ENCODE results near the gene RASA3.

Gene RASA3

GRCh38 chr13:113997845-113998751 is 134.3 kb downstream of the RASA3 start:
- DNase-seq (ENCODE audit: low read depth), result no peak
- H3K4me3 ChIP-seq (ENCODE audit: low read length), result no peak overlapping the region
- no peak for TF ChIP-seq CTCF (conservative IDR thresholded peaks at IDR 0.05; ENCODE audit: low read depth, low read length)

- TF ChIP-seq CTCF (conservative IDR thresholded peaks at IDR 0.05; ENCODE audit: low read depth, low read length), result no peak
- H3K4me3 ChIP-seq (ENCODE audit: low read length), result no peak overlapping the region
- DNase-seq (ENCODE audit: low read depth), result no peak
Observed at GRCh38 chr13:113996912-113997745, 135.3 kb downstream of the RASA3 start.

GRCh38 chr13:113996081-113996911 is 136.1 kb downstream of the RASA3 start:
- DNase-seq (ENCODE audit: low read depth), result no peak
- no peak overlapping the region for H3K4me3 ChIP-seq (ENCODE audit: low read length)
- no peak for TF ChIP-seq CTCF (conservative IDR thresholded peaks at IDR 0.05; ENCODE audit: low read depth, low read length)

- no peak overlapping the region for H3K4me3 ChIP-seq (ENCODE audit: low read length)
- TF ChIP-seq CTCF (conservative IDR thresholded peaks at IDR 0.05; ENCODE audit: low read depth, low read length), result no peak
- DNase-seq (ENCODE audit: low read depth), result no peak
Observed at GRCh38 chr13:113995051-113995601, 137.3 kb downstream of the RASA3 start.

GRCh38 chr13:113992276-113993005 is 140.0 kb downstream of the RASA3 start:
- no peak for DNase-seq (ENCODE audit: low read depth)
- no peak for TF ChIP-seq CTCF (conservative IDR thresholded peaks at IDR 0.05; ENCODE audit: low read depth, low read length)
- H3K4me3 ChIP-seq (ENCODE audit: low read length), result no peak overlapping the region

- no peak for TF ChIP-seq CTCF (conservative IDR thresholded peaks at IDR 0.05; ENCODE audit: low read depth, low read length)
- H3K4me3 ChIP-seq (ENCODE audit: low read length), result no peak overlapping the region
- DNase-seq (ENCODE audit: low read depth), result no peak
Observed at GRCh38 chr13:113991676-113992179, 140.7 kb downstream of the RASA3 start.

Measured in retinal pigment epithelial cell (primary cell).